ENCODE results near the gene TTYH2.

GRCh38 chr17:74172700-74173099, 40.7 kb upstream of the TTYH2 start:
- TF ChIP-seq CTCF (conservative IDR thresholded peaks at IDR 0.05; ENCODE audit: low read depth, low read length) (no peak), EZH2 (IDR thresholded peaks at IDR 0.05; ENCODE audit: borderline replicate concordance, low read depth, low read length, poor library complexity, severe bottlenecking) (no peak)
